ENCODE measurements around the gene GPR137B.

The GPR137B gene

GRCh38 chr1:236137285-236137852 lies 5.0 kb upstream of the GPR137B start:
- TF ChIP-seq CTCF (conservative IDR thresholded peaks at IDR 0.05; ENCODE audit: low read depth, low read length): no peak
- no peak for DNase-seq (ENCODE audit: low read depth)
- H3K4me3 ChIP-seq (ENCODE audit: low read length): no peak overlapping the region

GRCh38 chr1:236139495-236139894 lies 2.8 kb upstream of the GPR137B start:
- DNase-seq (ENCODE audit: low read depth): no peak
- no peak for TF ChIP-seq CTCF (conservative IDR thresholded peaks at IDR 0.05; ENCODE audit: low read depth, low read length)
- H3K4me3 ChIP-seq (ENCODE audit: low read length): no peak overlapping the region

- H3K4me3 ChIP-seq (ENCODE audit: low read length): peak overlapping the region; percentile 82
- TF ChIP-seq CTCF (conservative IDR thresholded peaks at IDR 0.05; ENCODE audit: low read depth, low read length): no peak
Measured at GRCh38 chr1:236140705-236141446, 1.5 kb upstream of the GPR137B start.

GRCh38 chr1:236141447-236142252 lies 689 bp upstream of the GPR137B start:
- no peak for DNase-seq (ENCODE audit: low read depth)
- H3K4me3 ChIP-seq (ENCODE audit: low read length): peak overlapping the region; percentile 82
- no peak for TF ChIP-seq CTCF (conservative IDR thresholded peaks at IDR 0.05; ENCODE audit: low read depth, low read length)

More at GRCh38 chr1:236140705-236141446, 1.5 kb upstream of the GPR137B start:
- no peak for DNase-seq (ENCODE audit: low read depth)

- peak overlapping the region; percentile 82 for H3K4me3 ChIP-seq (ENCODE audit: low read length)
- DNase-seq (ENCODE audit: low read depth): no peak
- no peak for TF ChIP-seq CTCF (conservative IDR thresholded peaks at IDR 0.05; ENCODE audit: low read depth, low read length)
Measured at GRCh38 chr1:236143104-236143948, 987 bp downstream of the GPR137B start.

- no peak for DNase-seq (ENCODE audit: low read depth)
- H3K4me3 ChIP-seq (ENCODE audit: low read length): peak overlapping the region; percentile 82
- no peak for TF ChIP-seq CTCF (conservative IDR thresholded peaks at IDR 0.05; ENCODE audit: low read depth, low read length)
Measured at GRCh38 chr1:236144033-236144432, 1.7 kb downstream of the GPR137B start.

Data from retinal pigment epithelial cell (primary cell).